Testis (tissue), 2 donors: Measurements from ENCODE around the gene MAGEA2.
"Not testable (repeated sequence)": the region's sequence is repeated elsewhere in the genome, so short reads cannot be mapped to it uniquely, and the experiment has no call there.

Experiments
- CTCF ChIP-seq, 3 experiments: fragments of 450-650 bp in 2 of 3; fragments of 200-600 bp in 1 of 3; sonication (generic) in 1 of 3; IDR thresholded peaks; one replicate each; pipeline ENCODE4 v1.5.1; 2016 to 2019; ENCODE audit warnings: antibody characterized with exemption in 3 of 3, mild to moderate bottlenecking in 2 of 3, moderate library complexity in 1 of 3
- POLR2A ChIP-seq: fragments of 450-650 bp; IDR thresholded peaks from one replicate; pipeline ENCODE4 v1.6.1; 2017; ENCODE audit warnings: antibody characterized with exemption, mild to moderate bottlenecking, moderate library complexity

GRCh38 chrX:152709173-152709572 is 44.5 kb downstream of the MAGEA2 start, which contains the start of gene CSAG2:
- not testable (repeated sequence) for TF ChIP-seq CTCF (IDR thresholded peaks at IDR 0.05); POLR2A
